Hepatocyte (in vitro differentiated cells): ENCODE data around the gene FLAD1. TPM values are rescaled to one million over a fixed set of nuclear protein-coding genes. Genes with fewer than 3 reads are reported as not detected.

ENCODE experiments used
- microRNA-seq: library from miRNA; unstranded; fragments of <30 nt; microRNA quantifications from one replicate; pipeline ENCODE4, GENCODE V29; 2017
- polyA plus RNA-seq: library from polyadenylated mRNA; unstranded; fragments of >200 nt; fragmentation: Nextera tagmentation; extraction: Ambion mirVana; gene quantifications from 2 replicates; pipeline ENCODE4 v1.2.1, GENCODE V29; 2016
- small RNA-seq: library from RNA; depleted of rRNA; stranded (forward); fragments of <200 nt; gene quantifications from one replicate; pipeline ENCODE3, GENCODE V24; 2014
- total RNA-seq: library from RNA; depleted of rRNA; stranded (reverse); fragments of >200 nt; gene quantifications from 2 replicates; pipeline ENCODE4 v1.2.3, GENCODE V29; 2014

The FLAD1 gene
- total and polyA plus RNA-seq, 2 experiments from 2014 or later: 25.6 to 45.1 TPM

Small RNAs within 50 kb of the gene (microRNA-seq; reads per million reads assigned to microRNA genes)
- gene MIR4258: not detected

Small RNAs within 50 kb of the gene (small RNA-seq; reads per million reads assigned to genes)
- gene MIR4258: not detected
- not detected for gene RF00017

Other genes with a start within 250 kb of the FLAD1 start
- gene KCNN3, start 113.1 kb upstream of the FLAD1 start, total RNA-seq: 0.36 and 0.67 TPM in 2 replicates
- gene KCNN3, start 113.1 kb upstream of the FLAD1 start, polyA plus RNA-seq: 0.56 and 1.3 TPM in 2 replicates
- 12.5 and 18.5 TPM in 2 replicates for gene PMVK, start 46.6 kb upstream of the FLAD1 start, total RNA-seq
- 53.5 and 59.2 TPM in 2 replicates for gene PMVK, start 46.6 kb upstream of the FLAD1 start, polyA plus RNA-seq
- gene PBXIP1, start 27.2 kb upstream of the FLAD1 start, total RNA-seq: 52.4 and 53.0 TPM in 2 replicates
- gene PBXIP1, start 27.2 kb upstream of the FLAD1 start, polyA plus RNA-seq: 61.0 and 65.5 TPM in 2 replicates
- gene PYGO2, start 21.6 kb upstream of the FLAD1 start, total RNA-seq: 20.2 and 21.8 TPM in 2 replicates
- 22.3 and 28.3 TPM in 2 replicates for gene PYGO2, start 21.6 kb upstream of the FLAD1 start, polyA plus RNA-seq
- 81.8 and 95.6 TPM in 2 replicates for gene SHC1, start 12.6 kb upstream of the FLAD1 start, total RNA-seq
- gene SHC1, start 12.6 kb upstream of the FLAD1 start, polyA plus RNA-seq: 107 and 120 TPM in 2 replicates
- gene CKS1B, start 8.7 kb upstream of the FLAD1 start, total RNA-seq: 40.4 and 41.5 TPM in 2 replicates
- gene CKS1B, start 8.7 kb upstream of the FLAD1 start, polyA plus RNA-seq: 91.3 and 102 TPM in 2 replicates
- 0.92 TPM in 1 of 2 replicates, not detected in the other for gene LENEP, start 10.2 kb downstream of the FLAD1 start, total RNA-seq
- not detected in 2 replicates for gene LENEP, start 10.2 kb downstream of the FLAD1 start, polyA plus RNA-seq
- gene ZBTB7B, start 19.5 kb downstream of the FLAD1 start, total RNA-seq: 27.3 and 29.2 TPM in 2 replicates
- gene ZBTB7B, start 19.5 kb downstream of the FLAD1 start, polyA plus RNA-seq: 13.3 and 13.5 TPM in 2 replicates
- 0.04 and 1.6 TPM in 2 replicates for gene DCST2, start 50.4 kb downstream of the FLAD1 start, total RNA-seq
- 0.40 and 0.47 TPM in 2 replicates for gene DCST2, start 50.4 kb downstream of the FLAD1 start, polyA plus RNA-seq
- 0.60 TPM in 1 of 2 replicates, not detected in the other for gene DCST1, start 50.5 kb downstream of the FLAD1 start, total RNA-seq
- gene DCST1, start 50.5 kb downstream of the FLAD1 start, polyA plus RNA-seq: 0.12 TPM in 1 of 2 replicates, not detected in the other
- gene ADAM15, start 68.0 kb downstream of the FLAD1 start, total RNA-seq: 44.8 and 55.7 TPM in 2 replicates
- 108 and 117 TPM in 2 replicates for gene ADAM15, start 68.0 kb downstream of the FLAD1 start, polyA plus RNA-seq
- 20.5 and 21.3 TPM in 2 replicates for gene EFNA4, start 80.4 kb downstream of the FLAD1 start, total RNA-seq
- gene EFNA4, start 80.4 kb downstream of the FLAD1 start, polyA plus RNA-seq: 16.3 and 18.1 TPM in 2 replicates
- 4.0 and 5.5 TPM in 2 replicates for gene EFNA3, start 95.5 kb downstream of the FLAD1 start, total RNA-seq
- 10.3 and 13.1 TPM in 2 replicates for gene EFNA3, start 95.5 kb downstream of the FLAD1 start, polyA plus RNA-seq
- 78.7 and 94.8 TPM in 2 replicates for gene EFNA1, start 144.5 kb downstream of the FLAD1 start, total RNA-seq
- 137 and 172 TPM in 2 replicates for gene EFNA1, start 144.5 kb downstream of the FLAD1 start, polyA plus RNA-seq
- gene SLC50A1, start 152.5 kb downstream of the FLAD1 start, total RNA-seq: 75.3 and 88.6 TPM in 2 replicates
- 111 and 115 TPM in 2 replicates for gene SLC50A1, start 152.5 kb downstream of the FLAD1 start, polyA plus RNA-seq
- gene DPM3, start 157.2 kb downstream of the FLAD1 start, total RNA-seq: 94.2 and 121 TPM in 2 replicates
- 84.1 and 96.3 TPM in 2 replicates for gene DPM3, start 157.2 kb downstream of the FLAD1 start, polyA plus RNA-seq
- gene KRTCAP2, start 190.0 kb downstream of the FLAD1 start, total RNA-seq: 191 and 209 TPM in 2 replicates
- gene KRTCAP2, start 190.0 kb downstream of the FLAD1 start, polyA plus RNA-seq: 440 and 454 TPM in 2 replicates
- 1.1 and 1.2 TPM in 2 replicates for gene TRIM46, start 190.5 kb downstream of the FLAD1 start, total RNA-seq
- gene TRIM46, start 190.5 kb downstream of the FLAD1 start, polyA plus RNA-seq: 1.9 and 2.1 TPM in 2 replicates
- 19.8 and 20.3 TPM in 2 replicates for gene THBS3, start 224.6 kb downstream of the FLAD1 start, total RNA-seq
- 39.9 and 41.6 TPM in 2 replicates for gene THBS3, start 224.6 kb downstream of the FLAD1 start, polyA plus RNA-seq
- 42.1 and 49.4 TPM in 2 replicates for gene MTX1, start 225.4 kb downstream of the FLAD1 start, total RNA-seq
- gene MTX1, start 225.4 kb downstream of the FLAD1 start, polyA plus RNA-seq: 78.2 and 82.0 TPM in 2 replicates